GM12878 (cell line): ENCODE data around the gene SPRN. TPM values are rescaled to one million over a fixed set of nuclear protein-coding genes. Genes with fewer than 3 reads are reported as not detected.

ENCODE experiments used
- ATAC-seq: fragments of 200-7000 bp; cut with Tn5 transposase; 3 replicates; pipeline ENCODE4 v1.9.1; 2020; ENCODE audit warnings: mild to moderate bottlenecking, moderate library complexity
- BruUV-seq: library from RNA; stranded (reverse); fragments of 400-500 nt; replicated peaks from 2 replicates; lab custom pipeline; 2021; lab: Mats Ljungman, UMichigan
- CTCF ChIA-PET: fragments of 300-600 bp; sonication (Branson Sonifier 250); formaldehyde crosslinking; extraction: SDS; loops from one replicate; lab custom pipeline; 2021; ENCODE audit warnings: inconsistent platforms; lab: Yijun Ruan, JAX
- POLR2A ChIA-PET: fragments of 350-600 bp; formaldehyde crosslinking; extraction: SDS; loops from one replicate; lab custom pipeline; 2021; ENCODE audit warnings: inconsistent platforms; lab: Charles Lee
- RAD21 ChIA-PET: fragments of 300-600 bp; sonication (Branson Sonifier 250); formaldehyde crosslinking; loops from one replicate; lab custom pipeline; 2023; ENCODE audit warnings: antibody characterized with exemption; ENCODE audit not compliant: unreplicated experiment; lab: Charles Lee
- SMC1A ChIA-PET: fragments of 300-600 bp; sonication (Branson Sonifier 250); formaldehyde crosslinking; loops from one replicate; lab custom pipeline; 2023; ENCODE audit not compliant: unreplicated experiment, uncharacterized antibody; lab: Charles Lee
- DNase-seq: peaks from one replicate; pipeline ENCODE4 v3.0.0-alpha.2; 2011; ENCODE audit warnings: low read depth, low spot score
- FAIRE-seq: peaks from 3 replicates; lab custom pipeline; 2011; peaks lifted over from hg19 to GRCh38; lab: Jason Lieb, UNC
- H2AFZ ChIP-seq: 2 replicates; pipeline ENCODE4 v1.6.0; 2011; ENCODE audit warnings: low read depth, low read length, control low read depth; ENCODE audit not compliant: control insufficient read depth
- H3K27ac ChIP-seq: 2 replicates; pipeline ENCODE4 v1.5.1; 2011; ENCODE audit warnings: control low read depth; ENCODE audit not compliant: control insufficient read depth, insufficient read depth
- H3K27me3 ChIP-seq, 2 experiments: replicated peaks in 1 of 2; 2 replicates each; pipeline versions ENCODE4 v1.6.0 to v1.6.1; 2011; ENCODE audit warnings: low read length in 1 of 2; ENCODE audit not compliant: control insufficient read depth in 2 of 2, insufficient read depth in 2 of 2
- H3K36me3 ChIP-seq, 2 experiments: 2 replicates each; pipeline ENCODE4 v1.5.1; 2011; ENCODE audit warnings: low read length in 1 of 2; ENCODE audit not compliant: control insufficient read depth in 2 of 2, insufficient read depth in 2 of 2
- H3K4me1 ChIP-seq: 2 replicates; pipeline ENCODE4 v1.6.1; 2011; ENCODE audit warnings: mild to moderate bottlenecking, low read length, moderate library complexity, mixed read lengths; ENCODE audit not compliant: control insufficient read depth, insufficient read depth
- H3K4me2 ChIP-seq: 2 replicates; pipeline ENCODE4 v1.6.0; 2011; ENCODE audit warnings: control low read depth; ENCODE audit not compliant: control insufficient read depth, insufficient read depth
- H3K4me3 ChIP-seq: fragments of 200-600 bp; sonication (generic); 2 replicates; pipeline ENCODE4 v1.5.1; 2016
- H3K79me2 ChIP-seq: 2 replicates; pipeline ENCODE4 v1.6.0; 2011; ENCODE audit warnings: low read length; ENCODE audit not compliant: control insufficient read depth, insufficient read depth
- H3K9ac ChIP-seq: 2 replicates; pipeline ENCODE4 v1.8.0; 2011; ENCODE audit warnings: low read length, control low read depth, mixed read lengths; ENCODE audit not compliant: control insufficient read depth, insufficient read depth
- H3K9me3 ChIP-seq: replicated peaks from 3 replicates; pipeline ENCODE4 v1.5.1; 2011; ENCODE audit warnings: mild to moderate bottlenecking, low read length; ENCODE audit not compliant: control insufficient read depth, insufficient read depth
- H4K20me1 ChIP-seq: 2 replicates; pipeline ENCODE4 v1.6.0; 2011; ENCODE audit not compliant: control insufficient read depth, insufficient read depth
- BRCA1 ChIP-seq: IDR thresholded peaks from 2 replicates; pipeline ENCODE4 v1.6.1; 2011; ENCODE audit warnings: low read depth, low read length, improper control_type of control experiment
- CHD2 ChIP-seq: IDR thresholded peaks from 2 replicates; pipeline ENCODE4 v1.6.1; 2011; ENCODE audit warnings: low read depth, low read length, improper control_type of control experiment, borderline replicate concordance
- CTCF ChIP-seq, 3 experiments: IDR thresholded peaks in 2 of 3; conservative IDR thresholded peaks in 1 of 3; 2 replicates each; pipeline ENCODE4 v1.5.1; 2011; ENCODE audit warnings: low read depth in 3 of 3, low read length in 3 of 3, mild to moderate bottlenecking in 3 of 3, control low read depth in 2 of 3, moderate library complexity in 2 of 3, inconsistent platforms in 1 of 3, mixed read lengths in 1 of 3; ENCODE audit not compliant: control insufficient read depth in 2 of 3, insufficient read depth in 1 of 3; ENCODE audit errors: extremely low read depth in 1 of 3
- E2F4 ChIP-seq: IDR thresholded peaks from 2 replicates; pipeline ENCODE4 v1.6.1; 2012; ENCODE audit warnings: low read depth, low read length, improper control_type of control experiment
- EP300 ChIP-seq, 2 experiments: fragments of 150-350 bp in 1 of 2; IDR thresholded peaks; 2 replicates each; pipeline ENCODE4 v1.6.1; 2011 to 2012; ENCODE audit warnings: low read depth in 2 of 2, low read length in 2 of 2, borderline replicate concordance in 1 of 2, improper control_type of control experiment in 1 of 2, inconsistent platforms in 1 of 2; ENCODE audit not compliant: control insufficient read depth in 1 of 2
- EZH2 ChIP-seq: IDR thresholded peaks from 2 replicates; pipeline ENCODE4 v1.6.1; 2012; ENCODE audit warnings: low read depth, mild to moderate bottlenecking, control low read depth, inconsistent platforms, low read length, borderline replicate concordance; ENCODE audit not compliant: control insufficient read depth
- HCFC1 ChIP-seq: fragments of 150-350 bp; IDR thresholded peaks from 2 replicates; pipeline ENCODE4 v1.6.1; 2014; ENCODE audit warnings: low read length
- IKZF2 ChIP-seq, 2 experiments: fragments of 450-650 bp; IDR thresholded peaks; 2 replicates each; pipeline ENCODE4 v1.6.1; 2017; ENCODE audit warnings: mild to moderate bottlenecking in 2 of 2, moderate library complexity in 2 of 2
- IRF5 ChIP-seq: fragments of 450-650 bp; IDR thresholded peaks from 2 replicates; pipeline ENCODE4 v1.6.1; 2017; ENCODE audit warnings: borderline replicate concordance
- PAX8 ChIP-seq: fragments of 450-650 bp; IDR thresholded peaks from 2 replicates; pipeline ENCODE4 v1.6.1; 2017; ENCODE audit warnings: mild to moderate bottlenecking, moderate library complexity
- RELA ChIP-seq: fragments of 450-650 bp; IDR thresholded peaks from 2 replicates; pipeline ENCODE4 v1.8.0; 2014; ENCODE audit warnings: borderline replicate concordance; ENCODE audit not compliant: partially characterized antibody
- SMAD1 ChIP-seq: fragments of 450-650 bp; IDR thresholded peaks from 2 replicates; pipeline ENCODE4 v1.6.1; 2018; ENCODE audit warnings: mild to moderate bottlenecking, low read depth; ENCODE audit not compliant: partially characterized antibody
- WGBS: methylation state at CpG from one replicate; pipeline ENCODE4 v1.1.6; 2016; ENCODE audit warnings: low lambda C conversion rate; ENCODE audit not compliant: insufficient replicate concordance, insufficient coverage; ENCODE audit errors: missing lambda C conversion rate; 5-methylcytosine and 5-hydroxymethylcytosine counted together
- in situ Hi-C: fragments of 300-500 bp; cut with MboI; formaldehyde crosslinking; loops from 9 replicates; pipeline ENCODE4 v1.14.3; 2018; ENCODE audit warnings: mixed read lengths
- intact Hi-C: fragments of 100-400 bp; cut with micrococcal nuclease; formaldehyde crosslinking; loops from one replicate; pipeline ENCODE4 v1.14.2; 2022; ENCODE audit not compliant: unreplicated experiment
- polyA plus RNA-seq, 11 experiments: library from polyadenylated mRNA; depleted of rRNA in 4 of 11; unstranded in 6 of 11; stranded (reverse) in 5 of 11; fragments of >200 nt; fragmentation: Nextera tagmentation in 4 of 11; fragmentation: Illumina TruSeq in 1 of 11; extraction: Ambion mirVana in 4 of 11; extraction: Trizol in 1 of 11; gene quantifications; 1 replicate in 1 of 11; 2 replicates in 10 of 11; pipeline versions ENCODE4 v1.2.1 to v1.2.3, GENCODE V29; 2011 to 2016; ENCODE audit warnings: inconsistent platforms in 2 of 11, missing spikeins in 2 of 11, low read depth in 1 of 11
- total RNA-seq, 4 experiments: library from RNA; depleted of rRNA in 3 of 4; stranded (reverse); fragments of >200 nt in 3 of 4; fragmentation: Illumina TruSeq in 1 of 4; extraction: Trizol in 1 of 4; gene quantifications; 2 replicates each; pipeline versions ENCODE4 v1.2.1 to v1.2.3, GENCODE V29; 2013 to 2021
- TF ChIP-seq, protein P1 (sequence below): fragments of 150-350 bp; IDR thresholded peaks from 2 replicates; pipeline ENCODE4 v1.6.1; 2016; ENCODE audit warnings: low read depth, low read length

The SPRN gene
- total and polyA plus RNA-seq, 10 of the 15 experiments (the other 5 are each of a cell fraction or from before 2014, with no cell fraction given), result 0.03 to 0.96 (median 0.46) TPM; not detected in 6

DNA sequence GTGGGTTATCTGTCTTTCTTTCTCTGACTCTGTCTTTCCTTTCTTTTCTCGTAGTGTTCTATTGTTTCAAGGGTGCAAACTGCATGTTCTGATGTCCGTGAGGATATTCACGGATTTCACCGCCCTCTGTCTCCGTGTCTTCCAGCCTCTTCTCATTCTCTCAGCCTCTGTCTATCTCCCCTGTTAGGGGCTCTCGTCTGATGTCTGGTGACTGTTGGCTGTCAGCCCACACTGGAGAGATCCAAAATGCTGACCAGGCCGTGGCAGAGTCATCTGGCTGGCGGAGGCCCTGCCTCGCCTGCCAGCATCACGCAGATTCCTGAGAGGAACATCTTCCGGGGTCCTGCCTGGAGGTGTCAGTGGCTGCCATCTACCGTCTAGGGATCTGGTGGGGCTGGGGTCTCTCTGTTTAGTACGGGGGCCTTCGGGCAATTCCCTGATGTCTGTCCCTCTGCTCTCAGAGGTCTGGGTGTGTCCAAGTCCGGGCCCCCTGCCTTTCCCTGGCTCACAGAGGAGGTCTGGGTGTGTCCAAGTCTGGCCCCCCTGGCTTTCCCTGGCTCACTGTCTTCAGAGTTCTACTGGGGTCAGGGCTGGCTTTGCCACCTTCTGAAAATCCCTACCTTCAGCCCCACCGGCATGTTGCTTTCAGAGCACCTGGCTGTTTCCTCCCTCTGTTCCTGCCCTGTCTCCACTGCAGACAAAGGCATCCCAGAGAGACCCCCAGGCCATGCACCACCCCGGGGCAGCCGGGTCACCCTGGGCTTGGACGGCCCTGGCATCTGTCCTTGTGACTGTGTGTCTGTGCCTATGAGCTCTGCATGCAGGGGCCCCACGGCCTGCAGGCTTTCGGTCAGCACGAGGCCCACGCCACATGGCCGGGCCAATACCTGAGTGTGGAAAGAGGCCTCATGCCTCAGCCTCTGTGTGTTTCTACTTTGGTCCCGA lies 15.4 kb upstream of the SPRN start:
- no peaks in the 10 kb centered on the region for H3K27me3 ChIP-seq
- RAD21 ChIA-PET, result interaction anchor here (0.8 to 2.6 kb wide), 3 partner anchors 58 to 110 kb away, joined by 3 to 12 read pairs (median 3); no protein-coding TSS in a partner anchor
- no peak overlapping the region for H3K27ac ChIP-seq
- no peak overlapping the region for H3K4me3 ChIP-seq
- DNase-seq (no peak), FAIRE-seq (no peak), ATAC-seq (no peak)
- POLR2A ChIA-PET, result no interaction called here
- in situ Hi-C loops, result no loop called here
- H3K9me3 ChIP-seq, result no peaks in the 10 kb centered on the region; the same call in 2 of the 3 replicates
- no peaks in the 10 kb centered on the region for H3K79me2 ChIP-seq
- SMC1A ChIA-PET, result interaction anchor here (0.7 to 1.3 kb wide), 4 partner anchors 108 to 168 kb away, joined by 3 read pairs; no protein-coding TSS in a partner anchor
- CTCF ChIA-PET, result interaction anchor here (0.7 to 3.6 kb wide), 9 partner anchors 13 to 215 kb away, joined by 3 to 36 read pairs (median 5); partner anchors contain the start of gene SCART1
- H3K4me2 ChIP-seq, result no peak overlapping the region
- intact Hi-C loops, result loop anchor here (1.0 to 5.0 kb wide), 3 partner anchors 58 to 168 kb away; no protein-coding TSS in a partner anchor
- no TSS peak for BruUV-seq
- H3K9ac ChIP-seq, result no peak overlapping the region
- no peak overlapping the region for H2AFZ ChIP-seq
- WGBS, result 61% methylated on average over 25 of the region's 25 CpGs
- no peaks in the 10 kb centered on the region for H4K20me1 ChIP-seq
- H3K36me3 ChIP-seq, result no peaks in the 10 kb centered on the region
- H3K4me1 ChIP-seq, result no peaks in the 10 kb centered on the region
- TF ChIP-seq IRF5 (no peak), PAX8 (no peak), BRCA1 (no peak), CHD2 (no peak), CTCF (IDR thresholded peaks at IDR 0.05 in 2 of 3, conservative IDR thresholded peaks at IDR 0.05 in 1 of 3; ENCODE audit: control insufficient read depth in 2 of 3, extremely low read depth in 1 of 3, insufficient read depth in 1 of 3, low read depth in 3 of 3, low read length in 3 of 3) (no peak), EP300 (IDR thresholded peaks at IDR 0.05; ENCODE audit: borderline replicate concordance in 1 of 2, control insufficient read depth in 1 of 2, low read depth in 2 of 2, low read length in 2 of 2) (no peak), SMAD1 (no peak), E2F4 (no peak), IKZF2 (IDR thresholded peaks at IDR 0.05) (no peak), HCFC1 (no peak), EZH2 (no peak), RELA (no peak)
- TF ChIP-seq, protein P1, sequence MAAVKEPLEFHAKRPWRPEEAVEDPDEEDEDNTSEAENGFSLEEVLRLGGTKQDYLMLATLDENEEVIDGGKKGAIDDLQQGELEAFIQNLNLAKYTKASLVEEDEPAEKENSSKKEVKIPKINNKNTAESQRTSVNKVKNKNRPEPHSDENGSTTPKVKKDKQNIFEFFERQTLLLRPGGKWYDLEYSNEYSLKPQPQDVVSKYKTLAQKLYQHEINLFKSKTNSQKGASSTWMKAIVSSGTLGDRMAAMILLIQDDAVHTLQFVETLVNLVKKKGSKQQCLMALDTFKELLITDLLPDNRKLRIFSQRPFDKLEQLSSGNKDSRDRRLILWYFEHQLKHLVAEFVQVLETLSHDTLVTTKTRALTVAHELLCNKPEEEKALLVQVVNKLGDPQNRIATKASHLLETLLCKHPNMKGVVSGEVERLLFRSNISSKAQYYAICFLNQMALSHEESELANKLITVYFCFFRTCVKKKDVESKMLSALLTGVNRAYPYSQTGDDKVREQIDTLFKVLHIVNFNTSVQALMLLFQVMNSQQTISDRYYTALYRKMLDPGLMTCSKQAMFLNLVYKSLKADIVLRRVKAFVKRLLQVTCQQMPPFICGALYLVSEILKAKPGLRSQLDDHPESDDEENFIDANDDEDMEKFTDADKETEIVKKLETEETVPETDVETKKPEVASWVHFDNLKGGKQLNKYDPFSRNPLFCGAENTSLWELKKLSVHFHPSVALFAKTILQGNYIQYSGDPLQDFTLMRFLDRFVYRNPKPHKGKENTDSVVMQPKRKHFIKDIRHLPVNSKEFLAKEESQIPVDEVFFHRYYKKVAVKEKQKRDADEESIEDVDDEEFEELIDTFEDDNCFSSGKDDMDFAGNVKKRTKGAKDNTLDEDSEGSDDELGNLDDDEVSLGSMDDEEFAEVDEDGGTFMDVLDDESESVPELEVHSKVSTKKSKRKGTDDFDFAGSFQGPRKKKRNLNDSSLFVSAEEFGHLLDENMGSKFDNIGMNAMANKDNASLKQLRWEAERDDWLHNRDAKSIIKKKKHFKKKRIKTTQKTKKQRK, result no peak
